BJ (cell line): ENCODE measurements around the gene PTX4. TPM values are rescaled to one million over a fixed set of nuclear protein-coding genes. Genes with fewer than 3 reads are reported as not detected.

Experiments
- CTCF ChIA-PET: fragments of 350-600 bp; formaldehyde crosslinking; extraction: SDS; loops from one replicate; lab custom pipeline; 2021; ENCODE audit warnings: antibody characterized with exemption, inconsistent platforms; lab: Yijun Ruan, JAX
- POLR2A ChIA-PET: fragments of 300-600 bp; sonication (Branson Sonifier 250); formaldehyde crosslinking; extraction: SDS; loops from one replicate; lab custom pipeline; 2021; ENCODE audit warnings: antibody characterized with exemption; lab: Charles Lee
- DNase-seq: peaks from one replicate; pipeline ENCODE4 v3.0.0-alpha.2; 2011; ENCODE audit warnings: low read depth
- H3K27me3 ChIP-seq: 2 replicates; pipeline ENCODE4 v1.6.0; 2011; ENCODE audit warnings: low read length; ENCODE audit not compliant: control insufficient read depth, insufficient read depth
- H3K36me3 ChIP-seq: 2 replicates; pipeline ENCODE4 v1.5.1; 2011; ENCODE audit warnings: low read length; ENCODE audit not compliant: control insufficient read depth, insufficient read depth
- H3K4me3 ChIP-seq: 2 replicates; pipeline ENCODE4 v1.5.1; 2011; ENCODE audit warnings: low read depth, mild to moderate bottlenecking, control low read depth, low read length
- polyA plus RNA-seq: library from polyadenylated mRNA; depleted of rRNA; stranded (reverse); fragments of >200 nt; gene quantifications from 2 replicates; pipeline ENCODE4 v1.2.3, GENCODE V29; 2011
- TF ChIP-seq, protein P1 (sequence below): IDR thresholded peaks from 2 replicates; pipeline ENCODE4 v1.5.1; 2011; ENCODE audit warnings: low read depth, mild to moderate bottlenecking, control low read depth, inconsistent platforms, low read length, moderate library complexity; ENCODE audit not compliant: insufficient read depth

Gene PTX4
- polyA plus RNA-seq, 1 experiment = not detected

DNA sequence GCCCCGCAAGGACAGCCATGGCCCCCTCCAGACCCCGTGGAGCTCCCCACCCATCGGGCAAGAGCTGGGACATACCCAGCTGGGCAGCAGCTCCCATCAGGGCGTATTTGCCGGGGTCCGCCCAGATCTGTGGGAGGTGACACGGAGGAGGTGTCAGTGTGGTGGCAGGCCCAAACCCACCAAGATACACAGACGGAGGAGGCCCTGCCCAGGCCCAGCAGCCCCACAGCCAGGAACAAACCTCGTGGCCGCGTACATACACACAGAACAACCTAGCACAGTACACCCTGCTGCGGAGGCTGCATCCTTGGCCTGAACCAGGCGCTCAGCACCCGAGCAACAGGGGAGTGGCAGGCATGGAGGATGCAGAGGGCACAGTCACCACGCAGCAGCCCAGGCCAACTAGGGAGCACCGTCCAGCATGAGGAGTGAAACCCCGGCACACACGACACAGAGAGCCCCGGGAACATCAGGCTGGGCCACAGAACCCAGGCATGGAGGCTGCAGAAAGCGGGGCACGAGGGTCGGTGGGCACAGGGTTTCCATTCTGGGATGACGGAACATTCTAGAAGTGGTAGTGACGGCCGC, 39.4 kb downstream of the PTX4 start:
- DNase-seq = no peak
- Histone ChIP-seq H3K36me3 (peaks cover 30% of the 10 kb centered on the region), H3K27me3 (no peaks in the 10 kb centered on the region), H3K4me3 (no peak overlapping the region)
- TF ChIP-seq, protein P1, sequence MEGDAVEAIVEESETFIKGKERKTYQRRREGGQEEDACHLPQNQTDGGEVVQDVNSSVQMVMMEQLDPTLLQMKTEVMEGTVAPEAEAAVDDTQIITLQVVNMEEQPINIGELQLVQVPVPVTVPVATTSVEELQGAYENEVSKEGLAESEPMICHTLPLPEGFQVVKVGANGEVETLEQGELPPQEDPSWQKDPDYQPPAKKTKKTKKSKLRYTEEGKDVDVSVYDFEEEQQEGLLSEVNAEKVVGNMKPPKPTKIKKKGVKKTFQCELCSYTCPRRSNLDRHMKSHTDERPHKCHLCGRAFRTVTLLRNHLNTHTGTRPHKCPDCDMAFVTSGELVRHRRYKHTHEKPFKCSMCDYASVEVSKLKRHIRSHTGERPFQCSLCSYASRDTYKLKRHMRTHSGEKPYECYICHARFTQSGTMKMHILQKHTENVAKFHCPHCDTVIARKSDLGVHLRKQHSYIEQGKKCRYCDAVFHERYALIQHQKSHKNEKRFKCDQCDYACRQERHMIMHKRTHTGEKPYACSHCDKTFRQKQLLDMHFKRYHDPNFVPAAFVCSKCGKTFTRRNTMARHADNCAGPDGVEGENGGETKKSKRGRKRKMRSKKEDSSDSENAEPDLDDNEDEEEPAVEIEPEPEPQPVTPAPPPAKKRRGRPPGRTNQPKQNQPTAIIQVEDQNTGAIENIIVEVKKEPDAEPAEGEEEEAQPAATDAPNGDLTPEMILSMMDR = no peak
- ChIA-PET POLR2A (no interaction called here), CTCF (no interaction called here)

DNA sequence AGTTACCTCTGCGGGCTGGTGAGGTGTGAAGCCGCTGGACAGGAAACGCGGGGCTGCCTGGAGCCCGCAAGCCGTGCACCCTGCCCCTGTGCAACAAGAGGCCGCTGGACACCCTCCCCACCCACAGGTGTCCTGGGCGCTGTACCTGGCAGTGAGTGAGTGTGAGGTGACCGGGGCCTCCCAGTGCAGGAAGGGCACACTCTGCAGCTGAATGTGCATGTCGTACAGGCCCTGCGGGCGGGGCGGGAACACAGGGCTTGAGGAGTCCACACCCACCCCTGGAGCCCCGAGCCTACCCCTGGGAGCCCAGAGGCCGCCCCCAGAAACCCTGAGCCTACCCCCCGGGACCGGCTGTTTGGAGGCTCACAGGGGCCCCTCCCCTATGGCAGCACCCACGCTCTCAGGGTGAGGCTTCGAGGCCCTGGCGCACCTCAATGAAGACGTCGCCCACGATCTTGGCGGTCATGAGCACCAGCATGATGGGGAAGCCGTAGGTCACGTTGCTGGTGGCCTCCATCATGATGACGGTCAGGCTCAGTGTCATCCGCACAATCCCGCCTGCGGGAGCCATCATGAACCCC, 40.1 kb downstream of the PTX4 start:
- ChIA-PET CTCF (no interaction called here), POLR2A (no interaction called here)
- Histone ChIP-seq H3K36me3 (peaks cover 29% of the 10 kb centered on the region), H3K27me3 (no peaks in the 10 kb centered on the region), H3K4me3 (no peak overlapping the region)
- no peak for DNase-seq
- TF ChIP-seq, protein P1 = no peak

DNA sequence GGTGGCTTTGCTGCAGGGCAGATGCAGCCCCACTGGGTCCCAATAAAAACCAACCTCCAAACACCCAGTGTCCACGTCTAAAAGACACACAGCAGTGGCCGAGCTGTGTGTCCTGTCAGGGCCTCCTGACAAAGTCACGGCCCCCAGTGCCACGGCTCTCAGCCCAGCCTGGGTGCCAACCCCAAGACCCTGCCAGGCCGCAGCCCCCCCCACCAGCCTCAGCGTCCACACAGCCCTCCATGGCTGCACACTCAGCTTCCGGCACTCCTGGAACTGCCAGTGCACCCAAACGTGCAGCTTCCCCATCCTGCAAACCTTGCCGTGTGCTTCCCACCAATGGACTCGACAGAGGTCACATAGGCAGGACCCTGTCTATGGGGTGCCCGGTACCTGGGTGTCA, 40.8 kb downstream of the PTX4 start:
- POLR2A ChIA-PET = no interaction called here
- CTCF ChIA-PET = no interaction called here
- Histone ChIP-seq H3K4me3 (no peak overlapping the region), H3K27me3 (no peaks in the 10 kb centered on the region), H3K36me3 (peaks cover 25% of the 10 kb centered on the region)
- DNase-seq = no peak
- TF ChIP-seq, protein P1 = no peak

DNA sequence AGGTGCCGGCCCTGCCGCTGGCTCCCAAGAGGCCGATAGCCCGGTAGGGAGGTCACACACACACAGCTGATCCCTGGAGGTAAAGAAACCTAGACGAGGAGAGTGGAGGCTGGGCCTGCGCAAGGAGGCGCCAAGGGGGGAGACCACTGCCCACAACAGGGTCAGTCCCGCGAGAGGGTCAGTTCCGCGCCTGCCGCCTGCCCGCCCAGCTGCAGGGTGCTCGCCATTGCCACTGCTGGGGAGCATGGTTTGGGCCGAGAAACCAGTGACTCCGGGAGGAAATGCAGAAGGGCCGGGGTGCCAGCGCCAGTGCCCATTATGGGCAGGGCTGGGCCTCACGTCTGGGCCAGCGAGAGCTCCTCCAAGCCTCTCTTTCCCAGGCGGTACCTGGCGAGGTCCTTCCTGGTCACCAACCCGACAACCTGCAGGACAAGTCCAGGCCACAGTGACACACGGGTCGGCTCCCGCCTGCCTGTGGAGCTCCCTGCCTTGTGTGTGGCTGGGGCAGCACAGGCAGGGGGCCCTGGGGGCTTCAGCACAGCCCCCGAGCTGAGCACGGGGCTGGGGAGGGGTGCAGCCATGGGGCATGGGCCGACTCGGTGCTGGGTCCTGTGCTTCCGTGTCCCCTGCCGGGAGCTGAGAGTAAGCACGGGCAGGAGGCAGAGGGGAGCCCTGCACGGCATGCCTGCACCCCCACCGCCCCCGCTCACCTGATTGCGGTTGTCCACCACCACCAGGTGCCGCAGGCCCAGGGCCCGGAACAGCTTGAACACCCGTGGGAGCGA, 42.3 kb downstream of the PTX4 start:
- TF ChIP-seq, protein P1 = no peak
- DNase-seq = no peak
- POLR2A ChIA-PET = no interaction called here
- CTCF ChIA-PET = interaction anchor here (0.6 kb wide), 1 partner anchor 83 kb away, joined by 3 read pairs; no protein-coding TSS in a partner anchor
- no peaks in the 10 kb centered on the region for H3K27me3 ChIP-seq
- H3K36me3 ChIP-seq = peaks cover 20% of the 10 kb centered on the region
- no peak overlapping the region for H3K4me3 ChIP-seq

DNA sequence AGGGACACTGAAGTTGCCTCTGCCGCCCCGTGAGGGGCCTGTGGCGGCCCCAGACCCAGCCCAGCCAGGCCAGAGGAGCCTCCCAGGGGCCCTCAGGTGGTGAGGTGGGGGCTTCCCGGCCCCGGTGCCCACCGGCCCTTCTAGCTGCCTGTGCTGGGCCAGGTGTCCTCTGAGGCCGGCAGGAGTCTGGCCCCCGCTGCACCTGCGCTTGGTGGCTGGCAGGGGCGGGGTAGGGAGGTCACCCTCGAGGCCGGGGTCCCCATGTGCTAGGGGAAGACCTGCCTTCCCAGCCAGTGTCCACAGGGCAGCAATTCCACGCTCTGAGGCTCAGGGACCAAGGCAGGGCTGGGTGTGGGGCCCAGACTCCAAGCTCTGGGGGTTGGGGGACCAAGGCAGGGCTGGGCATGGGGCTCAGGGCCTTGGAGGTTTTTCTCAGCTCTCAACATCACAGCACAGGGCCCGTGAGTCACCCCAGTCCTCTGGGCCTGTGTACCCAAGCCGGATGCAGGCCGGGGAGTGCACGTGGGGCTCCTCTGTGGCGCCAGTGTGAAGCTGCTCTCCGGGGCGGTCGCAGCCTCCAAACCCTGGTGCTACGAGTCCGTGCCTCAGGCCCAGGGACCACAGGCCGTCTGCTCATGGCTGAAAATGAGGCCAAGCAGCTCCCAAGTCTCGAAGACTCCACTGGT, 43.1 kb downstream of the PTX4 start:
- Histone ChIP-seq H3K27me3 (no peaks in the 10 kb centered on the region), H3K4me3 (no peak overlapping the region), H3K36me3 (peaks cover 17% of the 10 kb centered on the region)
- CTCF ChIA-PET = no interaction called here
- DNase-seq = no peak
- TF ChIP-seq, protein P1 = no peak
- POLR2A ChIA-PET = no interaction called here
